Omental fat pad (tissue), 4 donors: ENCODE data around the gene SMIM24. TPM values are rescaled to one million over a fixed set of nuclear protein-coding genes. Genes with fewer than 3 reads are reported as not detected.
"Not testable (repeated sequence)": the region's sequence is repeated elsewhere in the genome, so short reads cannot be mapped to it uniquely, and the experiment has no call there.

ENCODE experiments used
- ATAC-seq: fragments of 150-250 bp; one replicate; pipeline ENCODE4 v1.9.1; 2016; ENCODE audit warnings: mild to moderate bottlenecking, moderate library complexity; ENCODE audit not compliant: low FRiP score
- DNase-seq: peaks from one replicate; pipeline ENCODE4 v3.0.0-alpha.2; 2019; ENCODE audit warnings: low spot score
- total RNA-seq, 4 donors: library from RNA; depleted of rRNA; stranded (reverse); fragments of >200 nt; gene quantifications; one replicate each; pipeline ENCODE4 v1.1.0, GENCODE V29; 2016
- TF ChIP-seq, protein P1 (sequence below), 3 donors: fragments of 450-650 bp; IDR thresholded peaks; one replicate each; pipeline ENCODE4 v1.5.1; 2016 to 2017; ENCODE audit warnings: antibody characterized with exemption in 3 of 3, mild to moderate bottlenecking in 3 of 3, moderate library complexity in 2 of 3

SMIM24 gene
- not detected for total RNA-seq

DNA sequence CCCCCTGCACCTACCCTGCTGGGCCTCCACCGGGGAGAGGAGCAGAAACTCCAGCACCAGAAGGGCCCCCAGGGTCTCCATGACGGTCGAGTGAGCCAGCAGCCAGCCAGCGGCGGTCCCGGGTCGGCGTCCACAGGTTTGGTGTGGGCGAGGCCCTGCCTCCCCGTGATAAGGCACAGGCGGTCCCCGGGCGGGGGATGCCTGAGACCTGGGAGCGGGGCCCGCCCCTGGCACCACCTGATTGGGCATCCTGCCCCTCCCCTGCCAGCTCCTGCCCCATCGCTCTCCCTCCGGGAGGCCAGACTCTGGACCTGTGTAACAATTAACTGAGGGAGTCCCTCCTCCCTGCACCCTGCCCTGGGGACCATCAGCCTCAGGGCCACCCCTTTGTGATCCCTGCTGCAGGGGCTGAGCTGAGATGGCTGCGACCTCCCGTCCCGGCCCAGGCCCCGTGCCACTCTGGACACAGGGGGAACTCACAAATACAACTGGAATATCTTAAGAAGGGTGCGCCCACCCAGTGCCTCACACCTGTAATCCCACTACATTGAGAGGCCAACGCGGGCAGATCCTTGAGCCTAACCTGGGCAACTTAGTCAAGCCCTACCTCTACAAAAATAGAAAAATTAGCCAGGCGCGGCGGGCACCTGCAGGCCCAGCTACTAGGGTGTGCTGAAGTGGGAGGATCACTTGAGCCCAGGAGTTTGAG lies at the start of gene SMIM24:
Gene SMIM24, minus strand, starts transcription at position 143 of the 709 bp plus-strand sequence. Its CDS starts 62 bp downstream, at position 81.
- TF ChIP-seq, protein P1, sequence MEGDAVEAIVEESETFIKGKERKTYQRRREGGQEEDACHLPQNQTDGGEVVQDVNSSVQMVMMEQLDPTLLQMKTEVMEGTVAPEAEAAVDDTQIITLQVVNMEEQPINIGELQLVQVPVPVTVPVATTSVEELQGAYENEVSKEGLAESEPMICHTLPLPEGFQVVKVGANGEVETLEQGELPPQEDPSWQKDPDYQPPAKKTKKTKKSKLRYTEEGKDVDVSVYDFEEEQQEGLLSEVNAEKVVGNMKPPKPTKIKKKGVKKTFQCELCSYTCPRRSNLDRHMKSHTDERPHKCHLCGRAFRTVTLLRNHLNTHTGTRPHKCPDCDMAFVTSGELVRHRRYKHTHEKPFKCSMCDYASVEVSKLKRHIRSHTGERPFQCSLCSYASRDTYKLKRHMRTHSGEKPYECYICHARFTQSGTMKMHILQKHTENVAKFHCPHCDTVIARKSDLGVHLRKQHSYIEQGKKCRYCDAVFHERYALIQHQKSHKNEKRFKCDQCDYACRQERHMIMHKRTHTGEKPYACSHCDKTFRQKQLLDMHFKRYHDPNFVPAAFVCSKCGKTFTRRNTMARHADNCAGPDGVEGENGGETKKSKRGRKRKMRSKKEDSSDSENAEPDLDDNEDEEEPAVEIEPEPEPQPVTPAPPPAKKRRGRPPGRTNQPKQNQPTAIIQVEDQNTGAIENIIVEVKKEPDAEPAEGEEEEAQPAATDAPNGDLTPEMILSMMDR (IDR thresholded peaks at IDR 0.05): no peak
- ATAC-seq: no peak
- no peak for DNase-seq

- DNase-seq, ATAC-seq: not testable (repeated sequence)
These were observed 49.0 kb upstream of the SMIM24 start for GRCh38 chr19:3529299-3529698.

DNA sequence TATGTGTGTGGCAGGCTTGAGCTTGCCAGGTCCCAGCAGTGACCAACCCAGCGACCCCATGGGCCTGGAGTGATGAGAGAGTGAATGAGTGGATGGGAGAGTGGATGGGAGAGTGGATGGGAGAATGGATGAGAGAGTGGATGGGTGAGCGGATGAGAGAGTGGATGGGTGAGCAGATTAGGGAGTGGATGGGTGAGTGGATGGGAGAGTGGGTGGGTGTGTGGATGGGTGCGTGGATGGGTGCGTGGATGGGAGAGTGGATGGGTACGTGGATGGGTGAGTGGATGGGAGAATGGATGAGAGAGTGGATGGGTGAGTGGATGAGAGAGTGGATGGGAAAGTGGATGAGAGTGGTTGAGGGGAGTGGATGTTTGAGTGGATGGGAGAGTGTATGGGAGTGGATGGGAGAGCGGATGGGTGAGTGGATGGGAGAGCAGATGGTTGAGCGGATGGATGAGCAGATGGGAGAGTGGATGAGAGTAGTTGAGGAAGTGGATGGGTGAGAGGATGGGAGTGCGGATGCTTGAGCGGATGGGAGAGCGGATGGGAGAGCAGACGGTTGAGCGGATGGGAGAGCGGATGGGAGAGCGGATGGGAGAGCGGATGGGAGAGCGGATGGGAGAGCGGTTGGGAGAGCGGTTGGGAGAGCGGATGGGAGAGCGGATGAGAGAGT lies 48.4 kb upstream of the SMIM24 start:
- DNase-seq (no peak), ATAC-seq (no peak)
- TF ChIP-seq, protein P1 (IDR thresholded peaks at IDR 0.05): no peak

DNA sequence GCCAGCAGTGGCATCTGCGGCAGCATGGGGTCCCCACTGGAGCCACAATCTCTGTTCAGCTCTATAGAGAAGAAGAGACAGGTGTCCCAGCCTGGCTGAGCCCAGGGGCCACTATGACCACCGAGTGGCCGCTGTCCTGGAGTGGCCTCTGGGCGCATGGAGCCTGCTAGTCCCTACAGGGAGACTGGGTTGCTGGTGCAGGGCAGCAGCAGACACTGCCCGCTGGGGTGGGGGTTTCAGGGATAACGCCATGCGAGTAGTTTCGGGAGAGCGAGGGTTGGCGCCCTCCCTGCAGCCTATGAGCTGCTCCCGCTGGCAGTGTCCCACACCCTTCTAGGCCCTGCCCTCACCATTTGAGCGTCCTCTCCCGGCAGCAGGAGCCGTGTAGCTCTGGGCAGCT lies 47.8 kb upstream of the SMIM24 start:
- DNase-seq: no peak
- TF ChIP-seq, protein P1 (IDR thresholded peaks at IDR 0.05): no peak
- ATAC-seq: no peak

DNA sequence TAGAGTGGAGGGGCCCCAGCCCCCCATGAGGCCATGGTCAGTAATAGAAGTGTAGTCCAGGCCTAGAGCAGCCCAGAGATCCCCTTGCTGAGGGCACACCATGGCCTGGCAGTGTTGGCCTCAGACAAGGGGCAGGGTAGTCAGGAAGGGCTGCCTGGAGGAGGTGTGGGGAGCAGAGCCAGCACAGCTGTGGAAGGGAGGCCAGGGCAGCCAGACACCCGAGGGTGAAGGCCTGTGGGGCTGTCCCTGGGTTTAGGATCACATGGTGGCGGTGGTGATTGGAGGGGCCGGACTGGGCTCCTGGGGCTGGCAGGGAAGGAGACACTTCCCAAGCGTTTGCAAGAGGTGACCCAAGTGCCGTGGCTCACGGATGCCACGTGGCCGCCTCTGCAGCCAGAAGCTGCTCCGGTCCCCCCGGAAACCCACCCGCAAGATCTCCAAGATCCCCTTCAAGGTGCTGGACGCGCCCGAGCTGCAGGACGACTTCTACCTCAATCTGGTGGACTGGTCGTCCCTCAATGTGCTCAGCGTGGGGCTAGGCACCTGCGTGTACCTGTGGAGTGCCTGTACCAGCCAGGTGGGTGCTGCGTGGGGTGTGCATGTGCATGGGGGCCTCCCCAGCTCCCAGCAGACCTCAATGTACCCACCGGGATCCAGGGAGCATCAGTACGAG lies 47.0 kb upstream of the SMIM24 start:
- ATAC-seq (no peak), DNase-seq (no peak)
- TF ChIP-seq, protein P1 (IDR thresholded peaks at IDR 0.05): no peak

GRCh38 chr19:3526507-3527237 lies 46.3 kb upstream of the SMIM24 start:
- ATAC-seq (no peak), DNase-seq (no peak)
- TF ChIP-seq, protein P1 (IDR thresholded peaks at IDR 0.05): no peak

DNA sequence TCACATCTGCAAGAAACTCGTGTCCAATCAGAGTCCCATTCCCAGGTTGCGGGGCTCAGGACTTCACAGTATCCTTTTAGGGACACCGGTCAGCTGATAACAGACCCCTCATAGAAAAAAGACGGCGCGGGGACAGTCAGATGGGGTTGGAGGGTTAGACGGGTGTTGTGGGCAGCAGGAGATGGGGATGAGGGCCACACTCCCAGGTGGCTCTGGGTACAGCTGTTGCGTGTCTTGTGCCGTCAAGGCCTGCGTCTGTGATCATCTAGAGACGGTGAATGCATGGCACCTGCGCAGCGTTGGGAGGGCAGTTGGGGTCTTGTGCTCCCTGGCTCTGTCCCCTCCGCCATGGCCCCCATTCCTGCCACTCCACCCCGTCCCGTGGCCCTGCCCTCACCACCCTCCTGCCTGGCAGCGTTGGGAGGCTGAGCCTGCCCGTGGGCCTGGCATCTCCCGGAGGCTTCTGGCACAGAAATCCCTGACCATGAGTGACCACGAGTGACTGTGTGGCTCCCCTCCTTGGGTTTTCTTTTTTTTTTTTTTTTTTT lies 44.7 kb upstream of the SMIM24 start:
- ATAC-seq (no peak), DNase-seq (no peak)
- TF ChIP-seq, protein P1 (IDR thresholded peaks at IDR 0.05): no peak
